ENCODE measurements around the gene PROK2.

DNA sequence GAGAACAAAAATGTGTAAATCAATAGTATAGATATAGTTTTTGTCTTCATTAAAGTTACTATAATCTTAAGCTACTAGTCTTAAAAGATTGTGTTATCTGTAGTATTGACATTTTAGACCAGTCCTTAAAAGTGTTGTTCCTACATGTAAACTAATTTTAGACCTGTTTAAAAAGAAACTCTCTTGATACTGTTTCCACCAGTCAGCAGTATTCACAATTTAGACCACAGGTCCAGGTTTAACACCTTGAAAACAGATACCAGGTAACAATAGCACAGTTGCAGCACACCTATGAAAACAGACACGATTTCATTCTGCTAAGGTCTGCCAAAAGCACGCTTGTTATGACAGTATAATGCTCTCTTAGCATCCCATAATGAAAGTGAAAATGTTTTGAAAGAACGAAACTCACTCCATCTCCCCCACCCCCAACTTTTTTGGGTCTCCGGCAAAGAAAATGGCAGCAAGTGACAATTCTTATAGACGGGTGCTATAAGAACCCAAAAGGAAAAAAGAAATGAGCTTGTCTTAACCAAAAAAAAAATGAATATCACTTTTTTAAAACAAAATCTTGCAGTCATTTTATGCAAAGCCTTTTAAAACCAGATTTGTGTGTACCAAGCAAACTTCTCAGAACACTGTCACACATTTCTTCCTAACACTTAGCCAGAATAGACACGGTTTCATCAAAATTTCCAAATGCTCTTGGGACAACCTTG lies 61.3 kb downstream of the PROK2 start:
- TF ChIP-seq POLR2A (IDR thresholded peaks at IDR 0.05; ENCODE audit: low read length), result no peak
- no peak for TF ChIP-seq GATA1 (IDR thresholded peaks at IDR 0.05; ENCODE audit: low read depth, low read length)
